ENCODE results near the gene ITGB7. TPM values are rescaled to one million over a fixed set of nuclear protein-coding genes. Genes with fewer than 3 reads are reported as not detected.

Gene ITGB7
- total RNA-seq, 1 experiment from 2014 or later, result 0.98 TPM

- ChIA-PET POLR2A (no interaction called here), CTCF (interaction anchor here (1.1 kb wide), 1 partner anchor 21 kb away, joined by 3 read pairs; no protein-coding TSS in a partner anchor)
- ATAC-seq (no peak), DNase-seq (ENCODE audit: low read depth, low spot score) (no peak)
- no TSS peak for BruUV-seq (replicated peaks)
- no peaks in the 10 kb centered on the region; the same call in 1 of the 2 replicates for H3K27me3 ChIP-seq (ENCODE audit: control insufficient read depth, insufficient read depth, low read length)
- no peaks in the 10 kb centered on the region for H3K9me3 ChIP-seq (ENCODE audit: control insufficient read depth, insufficient read depth, low read depth, low read length)
- intact Hi-C loops (cut with micrococcal nuclease; ENCODE audit: unreplicated experiment) (no loop called here), in situ Hi-C loops (cut with HindIII; ENCODE audit: low pct_unique_long_range_greater_than_20kb, low sequenced_read_pairs) (no loop called here)
- H3K36me3 ChIP-seq (ENCODE audit: control insufficient read depth, insufficient read depth, low read length), result no peaks in the 10 kb centered on the region; the same call in 1 of the 2 replicates
- H3K27ac ChIP-seq (ENCODE audit: low read length), result no peak overlapping the region
- H3K4me1 ChIP-seq (ENCODE audit: control insufficient read depth, insufficient read depth, low read length), result peaks cover 30% of the 10 kb centered on the region
- no peak overlapping the region for H3K4me3 ChIP-seq (ENCODE audit: low read depth in 2 of 2, low read length in 2 of 2)
- TF ChIP-seq REST (IDR thresholded peaks at IDR 0.05; ENCODE audit: insufficient read depth in 1 of 2, low read depth in 2 of 2, low read length in 1 of 2) (no peak), SIN3A (IDR thresholded peaks at IDR 0.05; ENCODE audit: borderline replicate concordance, insufficient read depth, low read depth, low read length) (no peak), TCF7L2 (IDR thresholded peaks at IDR 0.05; ENCODE audit: low read depth, low read length) (no peak), POLR2AphosphoS5 (IDR thresholded peaks at IDR 0.05; ENCODE audit: low read depth, low read length) (no peak), CTCF (IDR thresholded peaks at IDR 0.05) (no peak)
Measured at GRCh38 chr12:53235164-53235563, 28.1 kb upstream of the ITGB7 start.

GRCh38 chr12:53234271-53234914 is 27.3 kb upstream of the ITGB7 start:
- Histone ChIP-seq H3K27me3 (ENCODE audit: control insufficient read depth, insufficient read depth, low read length) (no peaks in the 10 kb centered on the region; the same call in 1 of the 2 replicates), H3K4me1 (ENCODE audit: control insufficient read depth, insufficient read depth, low read length) (peaks cover 30% of the 10 kb centered on the region), H3K27ac (ENCODE audit: low read length) (no peak overlapping the region), H3K4me3 (ENCODE audit: low read depth in 2 of 2, low read length in 2 of 2) (no peak overlapping the region), H3K36me3 (ENCODE audit: control insufficient read depth, insufficient read depth, low read length) (no peaks in the 10 kb centered on the region; the same call in 1 of the 2 replicates), H3K9me3 (ENCODE audit: control insufficient read depth, insufficient read depth, low read depth, low read length) (no peaks in the 10 kb centered on the region)
- in situ Hi-C loops (cut with HindIII; ENCODE audit: low pct_unique_long_range_greater_than_20kb, low sequenced_read_pairs), result no loop called here
- ATAC-seq (no peak), DNase-seq (ENCODE audit: low read depth, low spot score) (no peak)
- CTCF ChIA-PET, result interaction anchor here (0.6 to 1.3 kb wide), 2 partner anchors 14 to 17 kb away, joined by 3 read pairs; a partner anchor contains a TSS
- no peak for TF ChIP-seq POLR2AphosphoS5 (IDR thresholded peaks at IDR 0.05; ENCODE audit: low read depth, low read length)
- no TSS peak for BruUV-seq (replicated peaks)
- intact Hi-C loops (cut with micrococcal nuclease; ENCODE audit: unreplicated experiment), result no loop called here
- POLR2A ChIA-PET, result no interaction called here

GRCh38 chr12:53233671-53234121 is 26.6 kb upstream of the ITGB7 start:
- intact Hi-C loops (cut with micrococcal nuclease; ENCODE audit: unreplicated experiment), result no loop called here
- no peaks in the 10 kb centered on the region; the same call in 1 of the 2 replicates for H3K27me3 ChIP-seq (ENCODE audit: control insufficient read depth, insufficient read depth, low read length)
- TF ChIP-seq TCF7L2 (IDR thresholded peaks at IDR 0.05; ENCODE audit: low read depth, low read length), result no peak
- no peak for TF ChIP-seq REST (IDR thresholded peaks at IDR 0.05; ENCODE audit: insufficient read depth in 1 of 2, low read depth in 2 of 2, low read length in 1 of 2)
- no peak for TF ChIP-seq SIN3A (IDR thresholded peaks at IDR 0.05; ENCODE audit: borderline replicate concordance, insufficient read depth, low read depth, low read length)
- TF ChIP-seq POLR2AphosphoS5 (IDR thresholded peaks at IDR 0.05; ENCODE audit: low read depth, low read length), result no peak
- TF ChIP-seq CTCF (IDR thresholded peaks at IDR 0.05), result no peak
- H3K27ac ChIP-seq (ENCODE audit: low read length), result no peak overlapping the region
- H3K36me3 ChIP-seq (ENCODE audit: control insufficient read depth, insufficient read depth, low read length), result no peaks in the 10 kb centered on the region; the same call in 1 of the 2 replicates
- DNase-seq (ENCODE audit: low read depth, low spot score) (no peak), ATAC-seq (no peak)
- POLR2A ChIA-PET, result no interaction called here
- H3K4me3 ChIP-seq (ENCODE audit: low read depth in 2 of 2, low read length in 2 of 2), result no peak overlapping the region
- H3K9me3 ChIP-seq (ENCODE audit: control insufficient read depth, insufficient read depth, low read depth, low read length), result no peaks in the 10 kb centered on the region
- H3K4me1 ChIP-seq (ENCODE audit: control insufficient read depth, insufficient read depth, low read length), result peaks cover 30% of the 10 kb centered on the region
- CTCF ChIA-PET, result interaction anchor here (1.3 kb wide), 1 partner anchor 14 kb away, joined by 3 read pairs; no protein-coding TSS in a partner anchor
- no TSS peak for BruUV-seq (replicated peaks)
- in situ Hi-C loops (cut with HindIII; ENCODE audit: low pct_unique_long_range_greater_than_20kb, low sequenced_read_pairs), result no loop called here

All from Panc1 (cell line).